NCI-H748 (cell line): Measurements from ENCODE around the gene CGNL1.

Experiments used
- DNase-seq: peaks from one replicate; lab custom pipeline; 2025; ENCODE audit not compliant: unreplicated experiment; lab: John Stamatoyannopoulos, UW

The CGNL1 gene

DNA sequence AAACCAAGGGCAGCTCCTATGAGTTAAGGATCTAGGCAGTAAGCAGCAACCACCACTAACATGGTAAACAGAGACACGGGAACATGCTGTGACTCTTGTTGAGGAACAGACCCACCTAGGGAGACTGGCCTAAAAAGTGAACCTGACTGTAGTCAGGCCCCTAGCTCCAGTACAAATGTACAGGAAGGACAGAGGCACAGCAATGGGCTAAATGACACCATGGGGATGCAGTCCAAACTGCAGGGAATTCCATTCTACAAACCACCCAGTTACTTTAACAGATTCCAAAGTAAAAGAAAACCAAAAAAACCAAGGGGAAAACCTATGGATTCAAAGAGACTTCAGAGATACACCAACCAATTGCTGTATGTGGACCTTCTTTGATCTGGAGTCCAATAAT, 28.2 kb upstream of the CGNL1 start:
- DNase-seq = no peak

DNA sequence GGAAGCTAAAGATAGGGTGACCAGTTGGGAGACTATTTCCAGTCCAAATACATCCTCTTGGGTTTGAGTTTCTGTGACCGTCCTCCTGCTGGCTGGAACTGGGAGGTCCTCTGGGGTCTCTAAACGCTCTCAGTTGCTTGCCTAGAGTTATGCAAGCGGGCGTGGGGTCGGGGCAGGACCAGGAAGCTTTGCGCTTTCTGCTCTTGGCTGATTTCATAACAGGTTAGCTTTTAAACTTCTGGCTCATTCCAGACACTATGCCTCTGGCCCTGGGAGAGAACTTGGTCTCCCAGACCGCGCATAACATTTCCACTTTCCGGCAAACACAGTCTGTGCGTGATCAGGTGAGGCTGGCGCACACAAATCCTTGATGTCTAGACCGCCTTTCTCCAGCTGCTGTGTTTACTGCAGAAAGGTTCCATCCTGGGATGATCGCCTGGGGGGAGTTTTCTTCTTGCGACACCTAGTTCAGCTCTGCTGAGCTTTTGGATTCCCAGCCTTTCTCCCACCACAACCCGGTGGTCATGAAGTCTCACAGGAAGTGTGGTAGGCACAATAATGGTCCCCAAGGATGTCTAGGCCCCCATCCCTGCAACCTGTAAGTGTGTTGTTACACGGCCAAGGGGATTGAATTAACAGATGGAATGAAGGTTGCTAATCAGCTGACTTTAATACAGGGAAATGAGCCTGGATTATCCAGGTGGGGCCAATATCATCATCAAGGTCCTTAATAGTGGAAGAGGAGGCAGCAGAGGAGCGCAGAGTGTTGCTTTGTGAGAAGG, 23.6 kb upstream of the CGNL1 start:
- no peak for DNase-seq

DNA sequence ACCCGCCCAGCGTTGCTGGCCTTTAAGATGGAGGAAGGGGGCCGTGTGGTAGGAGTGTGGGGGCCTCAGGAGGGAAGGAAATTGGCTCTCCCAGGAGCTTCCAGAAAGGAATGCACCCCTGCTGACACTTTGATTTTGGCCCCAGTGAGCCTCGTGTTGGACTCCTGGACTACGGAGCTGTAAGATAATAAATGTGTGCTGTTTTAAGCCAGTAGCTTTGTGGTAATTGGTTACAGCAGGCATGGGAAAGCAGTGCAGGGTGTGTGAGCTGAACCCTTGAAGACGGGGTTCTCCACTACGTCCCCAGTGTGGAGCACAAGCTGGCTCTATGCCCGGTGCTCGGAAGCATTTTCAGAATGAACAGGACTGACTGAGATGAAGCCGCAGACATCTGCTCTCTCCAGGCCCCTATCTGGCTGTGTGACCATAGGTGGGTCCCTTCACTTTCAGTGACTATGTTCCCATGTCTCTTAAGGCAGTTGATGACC, 22.9 kb upstream of the CGNL1 start:
- no peak for DNase-seq

DNA sequence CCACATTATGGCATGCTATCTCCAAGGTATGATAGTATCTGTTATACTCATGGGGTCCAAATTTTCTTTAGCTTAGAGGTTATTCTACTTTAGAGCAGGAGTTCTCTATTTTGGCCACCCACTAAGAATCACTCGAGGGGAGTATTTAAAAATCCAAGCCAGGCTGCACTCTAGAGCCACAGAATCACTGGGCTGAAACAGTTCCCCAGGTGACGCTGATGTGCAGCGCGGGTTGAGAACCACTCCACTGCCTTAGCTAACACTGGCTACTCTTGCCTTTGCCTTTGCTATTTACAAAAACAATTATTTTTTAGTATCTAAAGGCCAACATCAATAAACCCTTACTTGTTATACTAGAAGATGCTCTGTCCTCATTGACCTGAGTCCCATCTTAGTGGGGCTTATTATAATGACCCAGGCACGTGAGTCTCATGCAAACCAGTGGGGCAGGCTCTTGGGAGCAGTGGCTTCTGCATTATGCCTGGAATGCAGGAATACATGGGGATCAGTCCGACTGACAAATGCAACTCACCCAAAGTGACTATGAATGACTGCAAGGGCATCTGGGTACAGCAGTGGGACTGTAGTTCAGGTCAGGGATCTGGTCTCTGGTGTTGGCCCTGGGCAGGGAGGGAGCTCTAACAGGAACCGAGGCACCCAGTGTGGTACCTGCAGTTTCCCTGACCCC, 21.7 kb upstream of the CGNL1 start:
- no peak for DNase-seq

DNA sequence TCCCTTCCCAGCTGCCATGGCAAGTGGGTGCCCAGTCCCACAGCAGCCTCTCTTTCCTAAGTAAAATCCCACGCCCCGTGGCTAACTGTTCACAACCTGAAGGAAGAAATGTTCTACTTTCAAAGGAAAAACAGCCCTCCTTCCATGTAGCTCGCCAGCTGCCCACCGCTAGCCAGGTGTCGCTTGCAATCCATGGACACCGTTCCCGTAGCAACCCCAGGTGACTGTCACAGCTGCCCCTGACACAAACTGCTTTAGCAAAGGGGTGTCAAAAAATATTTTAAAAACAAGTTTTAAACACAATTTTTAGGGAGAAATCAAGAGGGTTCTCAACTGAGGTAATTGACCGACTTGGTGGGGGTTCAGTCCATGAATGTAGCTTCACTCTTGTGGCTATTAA, 21.0 kb upstream of the CGNL1 start:
- DNase-seq = peak; percentile 51

DNA sequence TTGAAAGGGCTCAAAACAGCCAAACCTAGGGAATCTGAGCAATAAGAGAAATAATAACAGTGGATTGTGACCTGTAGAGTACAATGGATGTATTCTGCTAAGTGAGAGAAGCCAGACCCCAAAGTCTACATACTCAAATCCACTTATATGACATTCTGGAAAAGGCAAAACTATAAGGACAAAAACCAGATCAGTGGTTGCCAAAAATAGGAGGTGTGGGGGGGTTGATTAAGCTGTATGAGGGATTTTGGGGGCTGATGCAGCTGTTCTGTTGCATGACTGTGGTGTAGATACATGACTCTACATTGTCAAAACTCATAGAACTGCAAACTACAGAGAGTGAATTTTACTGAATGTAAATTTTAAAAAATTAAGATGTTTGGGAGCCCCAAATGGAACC, 20.1 kb upstream of the CGNL1 start:
- no peak for DNase-seq

DNA sequence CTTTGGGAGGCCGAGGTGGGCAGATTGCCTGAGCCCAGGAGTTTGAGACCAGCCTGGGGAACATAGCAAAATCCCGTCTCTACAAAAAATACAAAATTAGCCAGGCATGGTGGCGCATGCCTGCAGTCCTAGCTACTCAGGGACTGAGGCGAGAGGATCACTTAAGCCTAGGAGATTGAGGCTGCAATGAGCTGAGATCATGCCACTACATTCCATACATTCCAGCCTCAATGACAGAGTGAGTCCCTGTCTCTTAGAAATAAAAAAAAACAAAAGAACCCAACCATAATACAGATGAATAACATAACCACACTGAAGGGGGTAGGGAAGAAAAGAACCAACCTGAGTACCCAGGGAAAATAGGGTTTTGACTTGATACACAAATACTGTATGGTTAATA, 19.7 kb upstream of the CGNL1 start:
- no peak for DNase-seq

DNA sequence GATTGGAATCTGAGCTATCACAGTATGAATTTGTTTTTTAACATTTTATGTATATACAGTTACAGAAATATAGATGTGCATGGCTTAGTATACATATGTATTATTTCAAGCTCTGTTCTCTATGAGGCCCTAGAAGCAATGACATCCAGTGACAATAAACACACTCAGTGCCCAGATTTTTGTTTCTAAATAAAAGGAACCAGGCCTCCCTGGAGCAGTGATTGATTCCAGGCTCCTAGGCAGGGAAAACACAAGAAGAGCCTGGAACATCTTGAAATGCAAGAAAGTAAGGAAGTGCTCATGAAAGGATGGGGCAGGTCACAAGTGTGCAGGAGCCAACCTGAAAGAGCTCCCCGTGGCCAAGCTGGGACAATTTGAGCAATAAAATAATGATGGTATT, 18.5 kb upstream of the CGNL1 start:
- no peak for DNase-seq

DNA sequence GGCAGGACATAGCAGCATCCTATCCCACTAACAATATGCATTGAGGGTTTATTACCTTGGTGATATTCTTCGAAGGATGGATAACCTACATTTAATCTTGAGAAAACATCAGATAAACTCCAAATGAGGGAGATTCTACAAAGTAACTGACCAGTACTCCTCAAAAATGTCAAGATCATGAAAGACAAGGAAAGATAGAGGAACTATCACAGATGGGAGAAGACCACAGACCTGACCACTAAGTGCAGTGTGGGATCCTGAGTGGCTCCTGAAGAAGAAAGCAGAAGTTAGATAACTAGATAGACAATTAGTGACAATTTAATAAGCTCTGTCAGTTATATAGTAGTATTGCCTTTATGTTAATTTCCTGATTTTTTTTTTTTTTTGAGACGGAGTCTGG, 17.7 kb upstream of the CGNL1 start:
- no peak for DNase-seq

DNA sequence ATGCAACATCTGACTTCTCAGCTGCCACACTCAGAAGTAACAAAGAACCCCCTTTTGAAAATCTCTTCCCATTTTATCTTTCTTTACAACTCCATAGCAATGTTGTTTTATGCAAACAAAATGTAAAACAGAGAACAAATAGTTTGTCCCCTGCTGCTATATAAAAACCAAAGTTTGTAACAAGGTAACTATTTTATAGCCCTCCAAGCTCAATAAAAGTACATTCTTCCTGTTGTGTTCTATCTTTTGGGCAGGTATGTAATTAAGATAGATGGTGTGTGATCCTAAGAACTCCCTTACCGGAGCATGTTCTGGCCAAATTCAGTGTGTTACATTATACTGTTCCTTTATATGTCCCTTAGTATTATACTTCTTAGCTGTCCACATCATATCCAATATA, 12.6 kb upstream of the CGNL1 start:
- DNase-seq = no peak

DNA sequence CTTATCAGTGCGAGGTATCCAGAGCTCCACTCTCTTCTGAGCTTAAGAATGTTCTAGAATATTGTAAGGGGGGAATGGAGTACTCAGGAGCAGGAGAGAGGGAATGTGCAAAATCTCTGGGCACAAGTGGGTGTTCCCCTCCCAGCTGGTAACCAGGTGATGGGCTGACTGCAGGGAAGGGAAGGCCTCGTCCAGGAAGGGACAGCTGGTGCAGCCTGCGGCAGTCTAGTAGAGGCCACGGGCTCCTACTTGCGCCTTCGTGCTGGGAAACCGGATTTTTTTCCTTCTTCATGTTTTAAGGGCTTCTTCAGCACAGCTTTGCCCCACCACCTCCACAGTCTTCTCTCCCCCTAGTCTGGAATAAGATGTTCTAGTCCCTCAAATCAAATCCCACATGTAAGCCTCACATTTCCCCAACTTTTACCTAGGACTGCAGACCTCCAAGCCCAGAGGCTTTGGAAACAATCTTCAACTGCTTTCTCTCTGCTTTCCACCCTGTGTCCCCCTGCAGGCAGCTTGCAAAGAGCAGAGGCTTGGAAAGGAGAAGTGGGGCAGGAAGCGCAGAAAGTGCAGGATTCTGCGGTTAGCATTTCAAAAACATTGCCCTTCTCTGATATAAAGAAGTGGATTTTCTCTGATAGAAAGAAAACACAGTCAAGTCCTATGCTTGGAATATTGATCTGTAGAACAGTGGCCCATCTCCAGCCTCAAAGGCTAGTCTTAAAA, 11.9 kb upstream of the CGNL1 start:
- DNase-seq = no peak

DNA sequence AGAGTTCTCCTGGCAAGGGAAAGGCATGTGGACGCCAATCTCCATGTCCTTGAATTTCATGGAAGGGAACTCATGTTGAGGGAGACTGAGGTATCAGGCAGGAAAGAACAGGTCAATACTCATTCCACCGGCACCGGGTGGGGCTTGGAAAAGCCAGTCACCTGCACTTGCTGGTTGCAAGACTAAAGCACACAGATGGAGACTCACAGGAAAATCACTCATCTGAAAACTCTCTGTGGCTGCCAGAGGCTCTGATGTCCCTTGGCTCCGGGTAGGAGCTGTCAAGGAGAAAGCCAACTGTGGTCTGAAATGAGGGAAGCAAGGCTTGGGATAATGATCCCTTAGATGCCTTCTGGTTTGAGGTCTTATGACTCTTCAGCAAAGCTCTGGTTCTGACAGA, 8.7 kb upstream of the CGNL1 start:
- no peak for DNase-seq

DNA sequence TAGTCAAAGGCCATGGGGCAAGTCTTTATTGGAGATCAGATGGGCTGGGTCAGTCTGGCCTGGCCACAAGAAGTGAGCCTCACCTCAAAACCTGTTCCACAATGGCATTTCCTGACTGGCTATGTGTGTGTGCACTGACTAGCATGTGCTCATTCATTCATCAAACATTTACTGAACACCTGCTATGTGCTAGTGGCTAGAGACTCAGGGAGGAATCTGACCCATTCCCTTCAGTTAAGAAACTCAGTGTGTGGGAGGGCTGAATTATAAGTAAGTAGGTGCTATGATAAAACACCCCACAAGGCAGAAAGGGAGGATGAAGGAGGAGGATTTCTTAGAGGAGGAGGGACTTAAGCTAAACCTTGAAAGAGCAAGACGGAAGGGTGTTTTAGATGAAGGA, 5.4 kb upstream of the CGNL1 start:
- no peak for DNase-seq

DNA sequence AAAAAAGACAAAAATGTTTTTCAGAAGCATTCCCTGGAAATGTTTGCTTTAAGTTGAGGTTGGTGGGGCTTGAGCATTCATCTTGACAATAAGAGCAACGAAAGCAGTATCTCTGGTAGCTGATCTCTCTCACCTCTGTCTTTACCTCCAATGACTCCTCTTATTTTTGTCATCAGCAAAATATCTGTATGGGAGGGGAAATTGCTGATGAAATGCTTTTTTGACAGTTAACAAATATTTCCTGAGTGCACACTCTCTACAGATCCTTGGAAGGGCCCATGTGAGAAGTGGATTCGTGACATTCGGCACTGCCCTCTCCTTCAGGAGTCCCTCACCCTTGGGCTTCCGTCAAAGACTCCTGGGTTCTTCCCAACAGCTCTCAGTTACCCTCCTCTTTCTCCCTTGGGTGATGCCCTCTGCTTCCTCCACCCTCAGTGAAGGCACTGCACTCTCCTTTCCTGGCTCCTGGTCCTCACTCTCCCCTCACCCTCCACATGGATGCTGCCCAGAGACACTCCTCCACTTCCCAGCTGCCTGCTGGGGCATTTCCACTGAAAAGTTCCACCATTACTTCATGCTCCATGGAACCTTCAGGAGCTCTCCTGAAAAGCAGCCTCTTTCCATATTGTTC, 2.9 kb upstream of the CGNL1 start:
- no peak for DNase-seq

DNA sequence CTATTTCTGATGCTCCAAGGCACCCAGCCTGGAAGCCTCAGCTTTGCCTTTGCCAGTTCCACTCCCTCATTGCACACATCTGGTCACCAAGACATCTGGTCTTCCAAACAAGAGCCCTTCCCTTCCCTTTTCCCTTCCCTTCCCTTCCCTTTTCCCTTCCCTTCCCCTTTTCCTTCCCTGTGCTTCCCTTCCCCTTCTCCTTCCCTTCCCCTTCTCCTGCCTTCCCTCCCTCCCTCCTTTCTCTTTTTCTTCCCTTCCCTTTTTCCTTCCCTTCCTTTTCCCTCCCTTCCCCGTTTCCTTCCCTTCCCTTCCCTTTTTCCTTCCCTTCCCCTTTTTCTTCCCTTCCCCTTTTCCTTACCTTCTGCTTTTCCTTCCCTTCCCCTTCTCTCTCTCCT, 2.4 kb upstream of the CGNL1 start:
- no peak for DNase-seq

DNA sequence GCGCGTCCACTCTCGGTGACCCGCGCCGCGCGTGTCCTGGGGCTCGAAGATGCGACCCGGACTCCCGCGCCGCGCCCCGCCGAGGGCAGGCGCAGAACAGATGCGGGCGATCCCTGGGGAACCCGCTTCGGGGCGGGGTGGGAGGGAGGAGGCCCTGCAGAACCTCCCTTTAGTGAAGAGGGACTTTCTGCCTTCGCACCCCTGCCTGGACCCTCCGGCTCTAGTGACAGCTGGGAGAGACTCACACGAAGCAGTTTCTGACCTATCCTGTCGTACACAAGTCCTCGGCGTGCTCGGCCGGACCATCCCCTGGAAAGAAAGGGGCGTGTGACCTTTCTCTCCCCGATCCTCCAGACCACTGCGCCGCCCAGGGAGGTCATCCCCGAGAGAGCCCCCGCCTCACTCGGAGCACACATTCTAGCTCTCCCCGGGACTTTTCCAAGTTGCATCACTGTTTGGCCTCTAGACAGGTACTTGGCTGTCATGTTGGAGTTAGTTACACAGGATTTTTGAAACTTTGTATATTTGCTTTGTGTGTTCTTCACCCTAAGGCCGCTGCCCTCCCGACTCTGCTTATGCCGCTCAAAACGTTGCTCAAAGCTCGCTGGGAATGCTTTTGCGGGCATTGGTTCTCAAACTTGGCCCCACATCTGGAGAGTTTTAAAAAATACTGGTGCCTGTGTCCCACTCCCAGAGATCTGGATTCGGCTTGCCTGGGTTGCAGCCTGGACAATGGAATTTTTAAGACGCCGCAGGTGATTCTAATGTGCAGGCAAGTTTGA, 582 bp downstream of the CGNL1 start:
- peak; percentile 13 for DNase-seq

DNA sequence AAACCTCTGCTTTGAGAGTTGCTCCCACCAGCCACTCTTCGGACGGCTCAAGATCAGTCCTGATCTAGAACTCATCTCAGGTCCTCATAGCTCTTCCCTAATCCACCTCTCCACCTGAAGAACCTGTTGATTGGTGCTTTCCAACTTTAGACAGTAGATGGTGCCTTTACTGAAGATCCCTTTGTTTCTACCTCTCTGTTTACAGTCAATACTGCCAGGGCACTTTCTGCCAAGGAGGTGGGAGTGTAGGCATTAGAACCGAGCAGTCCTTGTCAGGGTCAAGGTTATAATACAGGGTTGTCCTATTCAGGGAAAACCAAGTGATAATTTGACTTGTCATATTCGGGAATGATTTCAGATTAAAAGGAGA, 1.2 kb downstream of the CGNL1 start:
- DNase-seq = no peak

DNA sequence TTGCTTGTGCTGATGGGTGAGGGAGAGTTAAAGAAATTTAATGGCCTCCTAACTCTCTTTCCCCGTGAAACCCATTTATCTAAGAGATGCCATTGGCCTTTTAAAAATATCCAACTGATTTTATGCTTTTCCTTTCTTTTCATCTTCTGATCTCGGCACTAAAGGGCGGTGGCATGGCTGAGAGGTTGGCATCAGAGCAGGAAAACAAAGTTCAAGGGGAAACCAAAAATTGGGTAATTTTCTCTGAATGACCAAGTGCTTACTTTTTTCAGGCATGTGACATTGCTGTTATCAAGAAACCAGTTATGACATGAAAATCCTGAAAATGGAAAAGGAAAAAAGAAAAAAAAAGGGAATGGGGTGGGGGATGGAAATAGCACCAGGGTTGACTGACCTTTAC, 3.2 kb downstream of the CGNL1 start:
- DNase-seq = no peak

DNA sequence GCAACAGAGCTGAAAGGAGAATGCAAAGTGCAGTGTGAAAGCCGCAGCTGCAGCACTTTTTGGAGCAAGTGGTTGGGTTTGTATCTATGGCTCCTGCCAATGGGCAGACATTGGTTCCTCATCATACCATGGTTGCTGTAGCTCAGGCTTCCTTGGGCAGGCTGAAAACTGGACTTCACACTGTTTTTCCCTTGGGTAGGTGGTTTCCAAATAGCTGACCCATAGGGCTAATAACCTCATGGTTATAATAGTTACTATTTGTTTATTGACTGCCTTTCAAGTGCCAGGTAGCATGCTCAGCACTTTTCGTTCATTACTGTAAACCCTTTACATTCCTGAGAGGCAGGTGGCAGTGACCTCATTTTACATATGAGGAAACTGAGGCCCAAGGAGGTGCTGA, 4.5 kb downstream of the CGNL1 start:
- no peak for DNase-seq

DNA sequence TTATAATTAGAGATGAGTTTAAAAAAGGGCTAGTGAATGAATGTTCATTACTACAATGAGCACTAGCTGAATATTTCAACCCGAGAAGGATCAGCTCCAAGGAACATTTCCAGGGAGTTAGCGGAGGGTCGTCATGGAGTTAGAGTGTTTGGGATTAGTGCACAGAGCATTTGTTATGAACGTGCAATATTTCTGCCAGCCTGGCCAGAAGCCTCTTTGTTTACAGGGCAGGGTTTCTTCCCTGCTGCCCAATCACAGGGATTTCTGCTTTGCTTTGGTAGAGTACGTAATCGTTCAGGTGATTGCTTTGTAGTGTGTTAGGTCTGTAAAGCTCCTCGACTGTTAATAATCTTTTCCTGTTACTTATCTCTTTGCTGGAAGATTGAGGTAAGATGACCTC, 5.9 kb downstream of the CGNL1 start:
- DNase-seq = peak; percentile 38

DNA sequence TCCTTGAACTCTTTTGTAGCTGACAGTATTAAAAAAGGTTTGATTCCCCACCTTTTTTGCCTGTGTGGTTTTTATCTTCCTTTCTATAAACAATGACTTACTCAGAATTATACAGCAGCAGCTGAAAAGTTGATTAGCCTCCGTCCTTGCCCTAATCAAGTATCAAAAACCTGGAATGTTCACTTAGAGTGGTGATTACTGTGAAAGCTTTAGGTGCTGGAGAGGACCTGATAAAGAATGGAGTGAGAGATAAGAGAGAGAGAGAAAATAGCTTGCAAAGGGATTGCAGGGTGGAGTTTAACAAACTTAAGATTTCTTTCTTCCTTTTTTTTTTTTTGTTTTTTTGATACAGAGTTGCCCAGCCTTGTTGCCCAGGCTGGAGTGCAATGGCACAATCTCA, 6.7 kb downstream of the CGNL1 start:
- no peak for DNase-seq
